GM19023 (cell line): ENCODE measurements around the gene CHAF1B.

Source experiments
- ATAC-seq: cut with Tn5 transposase; IDR thresholded peaks from one replicate; pipeline ENCODE4 v1.9.1; 2021; ENCODE audit warnings: mild to moderate bottlenecking, moderate library complexity; ENCODE audit not compliant: unreplicated experiment

CHAF1B gene

GRCh38 chr21:36424592-36424991 lies 39.4 kb downstream of the CHAF1B start:
- no peak for ATAC-seq

- ATAC-seq, result no peak
Observed at GRCh38 chr21:36425286-36425685, 40.1 kb downstream of the CHAF1B start.

- no peak for ATAC-seq
Observed at GRCh38 chr21:36427502-36427901, 42.3 kb downstream of the CHAF1B start.

- ATAC-seq, result no peak
Observed at GRCh38 chr21:36428761-36429432, 43.7 kb downstream of the CHAF1B start.

GRCh38 chr21:36429947-36430546 lies 44.9 kb downstream of the CHAF1B start:
- peak; percentile 89 for ATAC-seq

- ATAC-seq, result no peak
Observed at GRCh38 chr21:36430841-36431240, 45.6 kb downstream of the CHAF1B start.

- ATAC-seq, result no peak
Observed at GRCh38 chr21:36431252-36431651, 46.1 kb downstream of the CHAF1B start.

GRCh38 chr21:36433059-36433709 lies 48.0 kb downstream of the CHAF1B start:
- no peak for ATAC-seq

- no peak for ATAC-seq
Observed at GRCh38 chr21:36434144-36434543, 49.0 kb downstream of the CHAF1B start.

- ATAC-seq, result no peak
Observed at GRCh38 chr21:36436829-36437744, 51.9 kb downstream of the CHAF1B start.

GRCh38 chr21:36437745-36438128 lies 52.5 kb downstream of the CHAF1B start:
- no peak for ATAC-seq

- no peak for ATAC-seq
Observed at GRCh38 chr21:36441715-36442114, 56.5 kb downstream of the CHAF1B start.

GRCh38 chr21:36446301-36446700 lies 61.1 kb downstream of the CHAF1B start:
- no peak for ATAC-seq

GRCh38 chr21:36450511-36450910 lies 65.3 kb downstream of the CHAF1B start:
- ATAC-seq, result no peak

GRCh38 chr21:36451506-36451905 lies 66.3 kb downstream of the CHAF1B start:
- no peak for ATAC-seq

GRCh38 chr21:36452281-36452825 lies 67.2 kb downstream of the CHAF1B start:
- ATAC-seq, result no peak

- ATAC-seq, result no peak
Observed at GRCh38 chr21:36454093-36454531, 68.9 kb downstream of the CHAF1B start.

- no peak for ATAC-seq
Observed at GRCh38 chr21:36454706-36455105, 69.5 kb downstream of the CHAF1B start.

GRCh38 chr21:36456729-36457414 lies 71.7 kb downstream of the CHAF1B start:
- no peak for ATAC-seq

- no peak for ATAC-seq
Observed at GRCh38 chr21:36459098-36459497, 73.9 kb downstream of the CHAF1B start.
